Pancreas (tissue), 10 donors: Measurements from ENCODE around the gene ST6GAL2. TPM values are rescaled to one million over a fixed set of nuclear protein-coding genes. Genes with fewer than 3 reads are reported as not detected.

ENCODE experiments used
- ATAC-seq, 4 donors: fragments of 200-7000 bp; cut with Tn5 transposase; one replicate each; pipeline versions ENCODE4 v1.8.0 to v1.9.1; 2020; ENCODE audit warnings: mild to moderate bottlenecking in 4 of 4, moderate library complexity in 4 of 4
- DNase-seq, 6 donors: peaks; one replicate each; pipeline ENCODE4 v3.0.0-alpha.2; 2020
- FAIRE-seq: peaks from 2 replicates; lab custom pipeline; 2012; peaks lifted over from hg19 to GRCh38; lab: Jason Lieb, UNC
- H3K27ac ChIP-seq, 4 donors: fragments of 200-600 bp; sonication (generic); 1 replicate in 3 of 4; 2 replicates in 1 of 4; pipeline versions ENCODE4 v1.5.0 to v1.8.0; 2020
- H3K27me3 ChIP-seq, 4 donors: fragments of 200-600 bp; one replicate each; pipeline ENCODE4 v1.8.0; 2021
- H3K36me3 ChIP-seq, 3 donors: fragments of 200-600 bp; sonication (generic) in 1 of 3; one replicate each; pipeline versions ENCODE4 v1.5.0 to v1.8.0; 2020 to 2021
- H3K4me1 ChIP-seq, 3 donors: fragments of 200-600 bp; one replicate each; pipeline ENCODE4 v1.8.0; 2021
- H3K4me3 ChIP-seq, 4 donors: fragments of 200-600 bp; sonication (generic) in 2 of 4; one replicate each; pipeline versions ENCODE4 v1.5.0 to v1.8.0; 2020 to 2021
- H3K9me3 ChIP-seq, 4 donors: fragments of 200-600 bp; one replicate each; pipeline ENCODE4 v1.8.0; 2021
- WGBS, 2 donors: extraction: QIAGEN DNeasy Blood & Tissue Kit; methylation state at CpG; one replicate each; pipeline ENCODE4 v1.1.7; 2013; 5-methylcytosine and 5-hydroxymethylcytosine counted together
- intact Hi-C, 3 donors: fragments of 100-400 bp; cut with DNase I; formaldehyde crosslinking; loops; one replicate each; pipeline versions ENCODE4 v1.11.1 to v1.14.2; 2022
- polyA plus RNA-seq, 2 donors: library from polyadenylated mRNA; stranded (reverse); fragments of 200-250 nt; gene quantifications; one replicate each; pipeline ENCODE4 v1.2.3, GENCODE V29; 2013
- total RNA-seq, 6 donors: library from RNA; stranded (reverse); fragmentation: NEBNext Ultra II Directional in 4 of 6; extraction: Animal tissue kit (Norgen Biotek cat#: 25700) in 4 of 6; gene quantifications; one replicate each; pipeline versions ENCODE4 v1.2.1 to v1.2.4, GENCODE V29; 2021 to 2023
- TF ChIP-seq, protein P1 (sequence below), 4 donors: fragments of 200-600 bp; sonication (generic) in 3 of 4; IDR thresholded peaks; one replicate each; pipeline versions ENCODE4 v1.5.0 to v1.8.0; 2021; ENCODE audit warnings: antibody characterized with exemption in 4 of 4
- donor health status: healthy with polysubstance abuse.
- donor health status: DM: no; HTN: no; CAD: no; lungs with moderate emphysema.
- donor health status: DM: no; HTN: no; CAD: no.
- donor health status: control.
- donor health status: control.
- donor health status: Bipolar disorder and iron deficiency.
- donor health status: DM: yes; HTN: yes; CAD: no.
- donor health status: DM: no; HTN: no; CAD: no.
- donor health status: DM: no; HTN: no; CAD: no.
- donor health status: DM: yes; HTN: yes; CAD: no.

ST6GAL2 gene
- total and polyA plus RNA-seq, 8 donors, result 0.04 to 1.0 (median 0.09) TPM; not detected in 2

DNA sequence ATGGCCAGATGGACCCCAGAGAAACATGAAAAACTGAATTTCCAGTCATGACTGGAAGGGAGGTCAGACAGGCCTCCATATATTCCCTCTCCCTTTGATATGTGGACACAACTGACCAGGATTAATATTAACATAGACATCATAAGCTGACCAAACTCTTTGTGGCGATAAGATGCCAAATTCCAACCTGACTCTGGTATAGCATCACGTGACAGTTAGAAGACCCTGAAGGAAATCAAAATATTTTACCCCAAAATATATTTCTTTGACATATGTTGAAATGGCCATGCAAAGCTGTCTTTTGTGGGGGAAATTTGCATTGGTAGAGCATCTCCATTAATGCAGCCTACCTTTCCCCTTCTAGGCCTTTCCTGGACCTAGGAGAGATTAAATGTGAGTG lies 36.7 kb downstream of the ST6GAL2 start:
- no peaks in the 10 kb centered on the region for H3K27me3 ChIP-seq
- 90 to 97% methylated on average over 2 of the region's 2 CpGs for WGBS, 2 donors
- no peak overlapping the region for H3K27ac ChIP-seq
- DNase-seq (no peak), ATAC-seq (no peak), FAIRE-seq (no peak)
- H3K36me3 ChIP-seq, result no peaks in the 10 kb centered on the region
- no peaks in the 10 kb centered on the region for H3K4me1 ChIP-seq
- TF ChIP-seq, protein P1, sequence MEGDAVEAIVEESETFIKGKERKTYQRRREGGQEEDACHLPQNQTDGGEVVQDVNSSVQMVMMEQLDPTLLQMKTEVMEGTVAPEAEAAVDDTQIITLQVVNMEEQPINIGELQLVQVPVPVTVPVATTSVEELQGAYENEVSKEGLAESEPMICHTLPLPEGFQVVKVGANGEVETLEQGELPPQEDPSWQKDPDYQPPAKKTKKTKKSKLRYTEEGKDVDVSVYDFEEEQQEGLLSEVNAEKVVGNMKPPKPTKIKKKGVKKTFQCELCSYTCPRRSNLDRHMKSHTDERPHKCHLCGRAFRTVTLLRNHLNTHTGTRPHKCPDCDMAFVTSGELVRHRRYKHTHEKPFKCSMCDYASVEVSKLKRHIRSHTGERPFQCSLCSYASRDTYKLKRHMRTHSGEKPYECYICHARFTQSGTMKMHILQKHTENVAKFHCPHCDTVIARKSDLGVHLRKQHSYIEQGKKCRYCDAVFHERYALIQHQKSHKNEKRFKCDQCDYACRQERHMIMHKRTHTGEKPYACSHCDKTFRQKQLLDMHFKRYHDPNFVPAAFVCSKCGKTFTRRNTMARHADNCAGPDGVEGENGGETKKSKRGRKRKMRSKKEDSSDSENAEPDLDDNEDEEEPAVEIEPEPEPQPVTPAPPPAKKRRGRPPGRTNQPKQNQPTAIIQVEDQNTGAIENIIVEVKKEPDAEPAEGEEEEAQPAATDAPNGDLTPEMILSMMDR (IDR thresholded peaks at IDR 0.05), result no peak
- intact Hi-C loops, result no loop called here
- H3K4me3 ChIP-seq, result no peak overlapping the region
- no peaks in the 10 kb centered on the region for H3K9me3 ChIP-seq

DNA sequence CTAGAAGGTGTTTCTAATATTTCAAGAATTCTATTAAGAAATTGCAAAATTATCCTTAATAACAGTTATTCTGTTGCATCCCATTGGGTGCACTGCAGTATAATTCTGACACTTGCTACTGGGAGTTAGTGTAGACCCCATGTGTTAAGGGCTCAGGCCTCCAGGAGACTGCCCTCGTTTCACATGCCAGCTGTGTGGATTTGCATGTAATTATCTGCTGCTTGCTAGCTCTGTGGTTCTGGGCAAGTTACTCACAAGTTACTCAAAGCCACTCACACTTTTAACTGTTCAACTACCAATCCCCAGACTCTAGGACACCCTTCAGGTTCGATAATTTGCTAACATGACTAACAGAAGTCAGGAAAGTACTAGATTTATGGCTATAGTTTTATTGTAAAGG lies 38.6 kb downstream of the ST6GAL2 start:
- intact Hi-C loops, result no loop called here
- H3K4me1 ChIP-seq, result no peaks in the 10 kb centered on the region
- DNase-seq (no peak), ATAC-seq (no peak), FAIRE-seq (no peak)
- H3K27me3 ChIP-seq, result no peaks in the 10 kb centered on the region
- TF ChIP-seq, protein P1 (IDR thresholded peaks at IDR 0.05), result no peak
- no peaks in the 10 kb centered on the region for H3K36me3 ChIP-seq
- no peak overlapping the region for H3K27ac ChIP-seq
- no peak overlapping the region for H3K4me3 ChIP-seq
- WGBS, 2 donors, result 69 to 71% methylated on average over 2 of the region's 2 CpGs
- no peaks in the 10 kb centered on the region for H3K9me3 ChIP-seq

DNA sequence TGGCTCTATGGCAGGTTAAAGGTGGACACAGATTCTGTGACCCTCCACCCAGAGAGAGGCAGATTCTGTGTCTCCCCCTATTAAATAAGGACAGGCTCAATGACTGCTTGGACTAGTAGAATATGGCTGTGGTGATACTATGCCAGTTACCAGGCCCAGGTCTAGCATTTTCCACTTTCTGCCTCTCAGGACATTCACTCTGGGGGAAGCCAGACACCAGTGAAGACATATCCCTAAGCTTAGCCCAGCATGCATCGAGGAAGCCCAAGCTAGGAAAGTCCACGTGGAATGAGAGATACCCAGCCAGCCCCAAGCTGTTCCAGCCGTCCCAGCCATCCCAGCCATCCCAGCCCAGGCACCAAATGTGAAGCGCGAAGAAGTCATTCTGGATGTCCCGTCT lies 40.3 kb downstream of the ST6GAL2 start:
- FAIRE-seq, result no peak
- ATAC-seq, result no peak
- no peaks in the 10 kb centered on the region for H3K4me1 ChIP-seq
- no peak overlapping the region for H3K4me3 ChIP-seq
- no peaks in the 10 kb centered on the region for H3K27me3 ChIP-seq
- H3K9me3 ChIP-seq, result no peaks in the 10 kb centered on the region
- TF ChIP-seq, protein P1 (IDR thresholded peaks at IDR 0.05), result no peak
- 91 to 95% methylated on average over 6 of the region's 6 CpGs for WGBS, 2 donors
- no peaks in the 10 kb centered on the region for H3K36me3 ChIP-seq
- intact Hi-C loops, result no loop called here
- DNase-seq, result no peak
- H3K27ac ChIP-seq, result no peak overlapping the region

DNA sequence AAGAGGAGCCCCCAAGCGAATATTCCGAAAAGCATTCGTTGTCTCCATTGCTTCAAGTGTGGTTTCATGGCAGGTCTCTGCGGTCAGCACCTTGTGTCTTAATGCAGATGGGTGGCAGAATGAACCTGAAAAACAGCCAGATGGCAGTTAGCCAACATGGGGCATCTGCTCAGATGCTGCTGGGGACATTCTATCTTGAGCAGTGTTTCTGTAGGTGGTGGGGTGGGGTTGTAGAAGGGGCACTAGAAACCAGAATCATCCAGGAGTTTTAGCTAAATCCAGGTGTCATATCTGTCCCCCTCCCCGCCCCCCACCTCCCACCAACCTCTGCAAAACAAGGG lies 42.1 kb downstream of the ST6GAL2 start:
- no peaks in the 10 kb centered on the region for H3K4me1 ChIP-seq
- 93 to 98% methylated on average over 5 of the region's 5 CpGs for WGBS, 2 donors
- no peaks in the 10 kb centered on the region for H3K27me3 ChIP-seq
- H3K9me3 ChIP-seq, result no peaks in the 10 kb centered on the region
- TF ChIP-seq, protein P1 (IDR thresholded peaks at IDR 0.05), result no peak
- ATAC-seq (no peak), DNase-seq (no peak), FAIRE-seq (no peak)
- H3K27ac ChIP-seq, result no peak overlapping the region
- H3K4me3 ChIP-seq, result no peak overlapping the region
- no peaks in the 10 kb centered on the region for H3K36me3 ChIP-seq
- intact Hi-C loops, result no loop called here

DNA sequence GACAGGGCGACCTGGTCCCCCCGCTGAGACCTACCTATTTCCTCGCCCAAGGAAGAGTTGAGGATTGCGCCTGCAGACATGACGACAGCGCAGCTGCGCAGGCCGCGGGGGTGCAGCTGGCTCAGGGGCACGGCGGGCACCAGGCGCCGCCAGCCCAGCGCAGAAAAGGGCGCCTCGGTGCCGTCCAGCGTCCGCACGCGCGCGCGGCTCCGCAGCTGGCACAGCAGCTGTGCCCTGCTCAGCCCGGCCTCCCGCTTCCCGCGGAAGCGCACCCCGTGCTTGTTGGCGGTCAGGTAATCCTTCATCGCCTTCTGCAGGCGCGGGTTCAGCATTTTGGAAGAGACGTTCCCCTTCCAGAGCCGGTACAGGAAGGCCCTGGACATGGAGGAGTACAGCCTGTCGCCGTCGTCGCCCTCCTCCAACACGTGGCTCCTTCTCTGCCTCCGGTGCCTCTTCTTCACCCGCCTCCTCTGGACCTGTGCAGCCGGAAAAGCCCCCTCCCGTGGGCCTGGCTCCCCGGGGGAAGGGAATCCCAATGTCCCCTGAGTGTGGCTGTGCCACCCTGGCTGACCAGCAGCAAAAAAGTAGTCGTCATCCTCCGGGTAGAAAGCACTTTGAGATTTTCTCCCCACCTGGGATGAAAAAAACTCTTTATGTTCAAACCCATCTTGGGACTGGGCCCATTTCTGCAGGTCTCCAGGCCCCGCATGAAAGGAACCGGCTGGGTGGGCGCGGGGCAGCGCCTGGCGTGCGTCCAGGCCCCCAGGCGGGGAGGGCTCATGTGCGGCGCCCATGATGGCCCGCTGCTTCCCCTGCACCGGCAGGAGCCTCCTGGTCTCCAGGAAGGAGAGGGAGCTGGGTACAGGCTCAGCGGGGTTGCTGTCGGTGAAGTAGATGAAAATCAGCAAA lies 42.7 kb downstream of the ST6GAL2 start:
- no peak for ATAC-seq
- TF ChIP-seq, protein P1 (IDR thresholded peaks at IDR 0.05), result no peak
- Histone ChIP-seq H3K36me3 (no peaks in the 10 kb centered on the region), H3K4me1 (no peaks in the 10 kb centered on the region), H3K27me3 (no peaks in the 10 kb centered on the region), H3K27ac (no peak overlapping the region), H3K4me3 (no peak overlapping the region), H3K9me3 (no peaks in the 10 kb centered on the region)
- intact Hi-C loops, result no loop called here
- DNase-seq, result no peak
- WGBS, 2 donors, result 97% methylated on average over 63 of the region's 63 CpGs
- no peak for FAIRE-seq
